Hair follicle dermal papilla cell (primary cell): ENCODE data around the gene CYP2B6. TPM values are rescaled to one million over a fixed set of nuclear protein-coding genes. Genes with fewer than 3 reads are reported as not detected.

Experiments
- total RNA-seq: library from RNA; depleted of rRNA; stranded (reverse); fragments of >200 nt; gene quantifications from 2 replicates; pipeline ENCODE4 v1.2.3, GENCODE V29; 2012

CYP2B6 gene
- total RNA-seq: not detected in 2 replicates

GRCh38 chr19:40990972-40991381, at the start of gene CYP2B6:
CYP2B6 (plus strand) TSS chr19:40991282; CDS start chr19:40991306, 24 bp downstream.

Other genes with a start within 250 kb of the CYP2B6 start
- gene ACTMAP, start 240.8 kb upstream of the CYP2B6 start, total RNA-seq: 1.1 and 1.5 TPM in 2 replicates
- 31.0 and 31.1 TPM in 2 replicates for gene SNRPA, start 240.1 kb upstream of the CYP2B6 start, total RNA-seq
- not detected in 2 replicates for gene MIA, start 215.8 kb upstream of the CYP2B6 start, total RNA-seq
- 14.3 and 17.5 TPM in 2 replicates for gene RAB4B, start 213.0 kb upstream of the CYP2B6 start, total RNA-seq
- 91.1 and 112 TPM in 2 replicates for gene EGLN2, start 192.1 kb upstream of the CYP2B6 start, total RNA-seq
- not detected in 2 replicates for gene CYP2A6, start 140.8 kb upstream of the CYP2B6 start, total RNA-seq
- not detected in 2 replicates for gene CYP2A7, start 109.1 kb upstream of the CYP2B6 start, total RNA-seq
- not detected in 2 replicates for gene CYP2A13, start 97.2 kb downstream of the CYP2B6 start, total RNA-seq
- not detected in 2 replicates for gene CYP2F1, start 123.2 kb downstream of the CYP2B6 start, total RNA-seq
- gene CYP2S1, start 201.9 kb downstream of the CYP2B6 start, total RNA-seq: not detected in 2 replicates
- gene AXL, start 227.9 kb downstream of the CYP2B6 start, total RNA-seq: 361 and 371 TPM in 2 replicates